Anterior cingulate cortex (tissue), 58 donors: ENCODE measurements around the gene MYO9B.

Source experiments
- DNase-seq, 58 donors: peaks; one replicate each; lab custom pipeline; 2025; lab: John Stamatoyannopoulos, UW

Gene MYO9B

GRCh38 chr19:17249887-17250548 is 174.4 kb downstream of the MYO9B start:
- DNase-seq = no peak

- no peak for DNase-seq
Observed at GRCh38 chr19:17254636-17255035, 179.1 kb downstream of the MYO9B start.

- DNase-seq = no peak
Observed at GRCh38 chr19:17255150-17255621, 179.6 kb downstream of the MYO9B start.

GRCh38 chr19:17256130-17256529 is 180.6 kb downstream of the MYO9B start:
- no peak for DNase-seq

- no peak for DNase-seq
Observed at GRCh38 chr19:17259118-17259780, 183.7 kb downstream of the MYO9B start.

GRCh38 chr19:17259934-17260333 is 184.4 kb downstream of the MYO9B start:
- no peak for DNase-seq

GRCh38 chr19:17260842-17261325 is 185.3 kb downstream of the MYO9B start:
- peak in 30 of 58 donors; percentile 3 to 60 (median 21) for DNase-seq

- DNase-seq = no peak
Observed at GRCh38 chr19:17262557-17262956, 187.0 kb downstream of the MYO9B start.
